KBM-7 (cell line): Measurements from ENCODE around the gene DIDO1.
"Not testable (repeated sequence)": the region's sequence is repeated elsewhere in the genome, so short reads cannot be mapped to it uniquely, and the experiment has no call there.

ENCODE experiments used
- DNase-seq: peaks from one replicate; pipeline ENCODE4 v3.0.0-alpha.2; 2015
- in situ Hi-C: fragments of 300-500 bp; cut with MboI; formaldehyde crosslinking; loops from 2 replicates; pipeline ENCODE4 v1.14.3; 2020; ENCODE audit warnings: low sequenced_read_pairs, low pct_unique_long_range_greater_than_20kb, mixed read lengths

Gene DIDO1

GRCh38 chr20:62963614-62964397 lies 37.5 kb upstream of the DIDO1 start:
- DNase-seq: no peak
- in situ Hi-C loops: no loop called here

GRCh38 chr20:62962891-62963613 lies 36.7 kb upstream of the DIDO1 start:
- in situ Hi-C loops: no loop called here
- DNase-seq: no peak

- in situ Hi-C loops: no loop called here
- no peak for DNase-seq
Observed at GRCh38 chr20:62962221-62962879, 36.0 kb upstream of the DIDO1 start.

- in situ Hi-C loops: no loop called here
- no peak for DNase-seq
Observed at GRCh38 chr20:62961799-62962198, 35.5 kb upstream of the DIDO1 start.

DNA sequence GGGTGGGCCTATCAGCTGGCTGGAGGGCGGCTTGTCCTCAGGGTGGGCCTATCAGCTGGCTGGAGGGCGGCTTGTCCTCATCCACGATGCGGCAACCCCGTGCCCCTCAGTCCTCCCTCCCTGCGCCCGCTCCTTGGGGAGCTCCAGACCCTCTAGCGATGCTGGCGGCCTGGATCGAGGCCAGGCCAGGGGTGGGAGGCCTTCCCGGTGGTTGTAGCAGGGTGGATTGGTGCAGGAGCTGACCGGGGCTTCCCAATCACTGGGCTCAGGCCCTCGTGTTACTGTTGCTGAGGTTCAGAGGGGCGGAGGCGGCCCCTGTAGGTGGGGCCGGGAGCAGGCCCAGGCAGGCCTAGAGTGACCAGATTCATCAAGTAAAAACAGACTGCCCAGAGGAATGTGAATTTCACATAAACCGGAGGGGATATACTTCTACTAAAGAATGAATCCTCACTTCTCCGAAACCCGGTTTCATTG lies 35.0 kb upstream of the DIDO1 start:
- in situ Hi-C loops: no loop called here
- DNase-seq: no peak

- in situ Hi-C loops, DNase-seq: not testable (repeated sequence)
Observed at GRCh38 chr20:62960446-62961309, 34.4 kb upstream of the DIDO1 start.

DNA sequence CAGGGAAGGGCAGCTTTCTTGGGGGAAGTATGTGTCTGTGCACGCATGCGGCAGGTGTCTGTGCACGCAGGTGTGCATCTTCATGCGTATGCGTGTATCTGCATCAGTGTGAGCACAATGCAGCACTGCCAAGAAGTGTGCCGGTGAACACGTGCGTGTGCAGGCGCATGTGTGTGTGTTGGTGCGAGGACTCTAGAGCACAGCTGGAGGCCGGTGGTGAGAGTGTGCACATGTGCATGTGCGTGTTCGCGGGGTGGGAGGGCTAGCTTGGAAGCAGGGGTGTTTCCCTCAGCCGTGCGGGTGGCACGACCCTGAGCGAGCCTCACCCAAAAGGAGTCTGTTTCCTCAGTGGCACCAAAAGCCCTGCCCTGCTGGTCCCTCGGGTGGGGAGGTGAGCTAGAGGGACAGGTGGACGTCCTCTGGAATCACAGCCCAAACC lies 33.7 kb upstream of the DIDO1 start:
- in situ Hi-C loops: no loop called here
- no peak for DNase-seq

GRCh38 chr20:62959101-62959971 lies 33.0 kb upstream of the DIDO1 start:
- DNase-seq: no peak
- in situ Hi-C loops: no loop called here

DNA sequence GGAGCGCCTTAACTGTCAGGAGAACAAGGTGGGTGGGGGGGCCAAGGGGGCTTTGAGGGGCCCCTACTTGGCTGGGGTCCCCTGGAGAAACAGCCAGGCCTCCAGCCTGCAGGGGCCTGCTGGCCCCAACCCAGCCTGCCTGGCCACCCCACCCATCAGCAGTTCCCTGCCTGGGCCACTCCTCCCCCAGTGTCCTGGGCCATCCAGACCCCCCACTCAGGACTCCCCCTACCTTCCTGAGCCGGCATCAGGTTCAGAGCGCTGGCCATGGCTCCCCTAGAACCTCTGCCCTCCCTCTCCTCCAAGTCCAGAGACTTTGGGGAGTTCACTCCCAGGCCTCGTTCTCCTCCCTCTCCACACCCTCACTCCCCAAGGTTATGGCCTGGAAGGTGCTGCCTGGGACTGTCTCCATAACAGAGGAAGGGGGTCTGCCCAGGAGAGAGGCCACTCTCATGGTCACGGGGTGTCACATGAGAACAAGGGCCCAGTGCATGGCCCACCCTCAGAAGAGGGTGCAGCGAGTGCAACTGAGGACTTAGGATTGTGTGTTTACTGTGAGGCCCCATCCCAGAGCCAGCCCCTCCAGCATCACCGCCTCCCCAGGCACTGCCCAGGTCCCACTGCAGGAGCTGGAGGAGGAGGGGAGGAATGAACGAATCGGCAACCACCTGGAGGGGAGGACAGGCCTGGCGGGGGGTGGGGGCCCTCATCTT lies 32.2 kb upstream of the DIDO1 start:
- in situ Hi-C loops: no loop called here
- no peak for DNase-seq

GRCh38 chr20:62957136-62958117 lies 31.1 kb upstream of the DIDO1 start:
- in situ Hi-C loops: no loop called here
- DNase-seq: no peak

GRCh38 chr20:62956387-62957135 lies 30.3 kb upstream of the DIDO1 start:
- in situ Hi-C loops: no loop called here
- DNase-seq: no peak

DNA sequence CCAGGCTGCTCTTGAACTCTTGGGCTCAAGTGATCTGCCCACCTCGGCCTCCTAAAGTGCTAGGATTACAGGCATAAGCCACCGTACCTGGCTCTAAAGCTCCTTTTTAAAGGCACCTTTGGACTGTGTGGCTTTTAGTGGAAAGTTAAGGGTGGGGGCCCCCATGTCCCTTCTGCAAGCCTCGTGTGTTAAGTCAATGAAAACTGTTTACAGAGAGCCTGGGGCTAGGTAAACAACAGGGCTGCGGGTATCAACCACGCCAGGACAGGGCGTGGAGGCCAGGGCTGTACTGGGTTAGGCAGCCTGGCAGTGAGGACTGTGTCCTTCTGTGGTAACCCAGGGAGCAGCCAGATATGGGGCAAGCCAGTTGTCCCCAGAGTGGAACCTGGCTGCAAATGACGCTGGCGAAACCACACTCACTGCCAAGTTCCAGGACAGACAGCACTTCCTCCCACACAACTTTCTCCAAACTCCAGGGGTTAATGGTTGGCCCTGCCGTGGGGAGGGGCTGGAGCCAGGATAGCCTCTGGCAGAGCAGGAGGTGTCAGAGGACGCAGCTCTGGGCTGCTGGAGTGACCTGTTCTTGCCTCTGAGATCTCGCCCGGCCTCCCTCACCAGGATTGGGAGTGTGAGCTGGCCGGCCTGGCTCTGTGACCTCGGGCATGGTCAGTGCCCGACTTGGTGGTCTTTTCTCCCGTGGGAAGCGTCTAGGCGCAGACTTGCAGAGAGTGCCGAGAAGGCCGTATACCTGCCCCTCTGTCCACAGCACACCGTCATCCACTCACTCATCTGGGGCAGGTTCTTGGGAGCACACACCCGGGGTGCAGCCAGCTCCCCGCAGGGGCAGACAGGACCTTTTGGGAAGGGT lies 29.4 kb upstream of the DIDO1 start:
- in situ Hi-C loops: no loop called here
- DNase-seq: no peak

DNA sequence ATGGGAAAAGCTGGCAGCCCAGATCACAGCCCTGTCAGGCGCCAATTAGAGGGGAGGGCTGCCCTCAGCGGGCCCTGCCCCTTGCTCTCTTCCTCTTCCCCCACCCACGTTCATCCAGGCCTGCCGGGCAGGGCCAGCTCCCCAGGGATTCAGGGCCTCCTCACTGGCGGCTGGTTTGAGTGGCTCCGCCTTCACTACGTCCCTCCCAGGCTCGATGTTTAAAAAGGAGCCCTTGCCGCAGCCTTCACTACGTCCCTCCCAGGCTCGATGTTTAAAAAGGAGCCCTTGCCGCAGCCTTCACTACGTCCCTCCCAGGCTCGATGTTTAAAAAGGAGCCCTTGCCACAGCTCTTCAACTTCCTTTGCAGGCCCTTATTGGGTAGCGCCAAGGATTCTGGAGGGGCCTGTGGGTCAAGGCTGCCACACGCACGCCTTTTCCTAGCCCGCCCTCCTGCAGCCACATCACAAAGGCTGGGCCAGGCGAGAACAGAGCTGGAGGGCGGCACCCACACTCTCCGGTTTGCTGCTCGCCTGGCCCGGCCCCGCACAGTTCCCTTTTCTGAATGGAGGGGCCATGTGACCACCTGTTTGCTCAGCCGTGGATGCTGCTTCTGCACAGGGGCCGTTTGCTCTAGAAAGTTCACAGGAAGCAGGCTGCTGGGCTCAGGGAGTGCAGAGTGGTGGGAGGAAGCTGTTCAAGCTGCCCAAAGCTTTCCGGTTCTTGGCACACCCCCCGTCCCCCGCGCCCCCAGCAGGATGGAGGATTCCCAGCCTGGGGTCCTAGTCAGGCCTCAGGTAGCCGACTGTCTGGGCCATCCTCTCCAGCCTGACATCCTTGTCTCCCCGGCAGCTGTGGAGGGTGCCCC lies 27.8 kb upstream of the DIDO1 start:
- peak; percentile 99 for DNase-seq
- in situ Hi-C loops: no loop called here
